ENCODE results near the gene FOXO1.
A peak's percentile ranks its signal among the peaks of the same experiment; 100 is the strongest.

The FOXO1 gene

GRCh38 chr13:40539576-40540327 is 126.7 kb downstream of the FOXO1 start:
- DNase-seq: peak; percentile 58

- no peak for DNase-seq
Measured at GRCh38 chr13:40537146-40537895, 129.1 kb downstream of the FOXO1 start.

DNA sequence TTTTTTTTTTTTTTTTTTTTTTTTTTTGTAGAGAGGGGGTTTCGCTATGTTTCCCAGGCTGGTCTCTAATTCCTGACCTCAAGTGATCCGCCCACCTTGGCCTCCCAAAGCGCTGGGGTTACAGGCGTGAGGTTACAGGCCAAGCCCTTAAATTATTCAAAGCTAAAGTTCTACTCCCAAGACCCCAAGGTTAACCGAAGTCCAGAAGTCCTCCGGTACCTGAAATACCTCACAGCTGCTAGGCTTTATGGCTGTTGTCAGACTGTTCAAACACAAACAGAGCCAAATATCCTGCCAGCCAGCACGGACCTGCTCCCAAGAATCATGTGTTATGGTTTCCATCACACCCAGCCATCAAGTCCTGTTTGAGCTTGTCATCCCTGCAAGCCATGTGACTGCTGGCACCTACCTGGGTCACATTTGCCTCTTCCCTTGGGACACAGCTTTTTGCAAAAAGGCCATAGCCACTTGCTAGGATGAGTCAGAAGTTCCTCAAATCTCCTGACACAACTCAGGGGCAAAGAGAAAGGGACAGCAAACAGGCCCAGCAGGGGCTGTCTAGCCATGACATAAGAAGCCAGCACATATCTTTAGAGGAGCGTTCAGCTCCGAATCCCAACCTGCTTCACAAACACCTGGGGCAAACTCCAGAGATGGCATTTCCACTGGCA is 129.9 kb downstream of the FOXO1 start:
- DNase-seq: peak; percentile 34

- no peak for DNase-seq
Measured at GRCh38 chr13:40535345-40535836, 131.1 kb downstream of the FOXO1 start.

GRCh38 chr13:40534456-40534855 is 132.0 kb downstream of the FOXO1 start:
- DNase-seq: no peak

DNA sequence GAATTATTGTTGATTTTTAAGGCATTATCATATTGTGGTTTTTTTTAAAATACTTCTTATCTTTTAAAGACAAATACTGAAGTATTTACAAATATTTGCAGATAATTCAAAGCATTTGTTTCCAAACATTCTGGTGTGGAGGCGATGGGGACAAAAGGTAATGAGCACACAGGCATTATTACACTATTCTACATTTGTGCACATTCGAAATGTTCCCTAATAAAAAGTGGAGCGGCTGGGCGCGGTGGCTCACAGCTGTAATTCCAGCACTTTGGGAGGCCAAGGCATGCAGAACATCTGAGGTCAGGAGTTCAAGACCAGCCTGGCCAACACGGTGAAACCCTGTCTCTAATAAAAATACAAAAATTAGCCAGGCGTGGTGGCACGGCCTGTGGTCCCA is 133.4 kb downstream of the FOXO1 start:
- no peak for DNase-seq

- DNase-seq: no peak
Measured at GRCh38 chr13:40530961-40531360, 135.5 kb downstream of the FOXO1 start.

DNA sequence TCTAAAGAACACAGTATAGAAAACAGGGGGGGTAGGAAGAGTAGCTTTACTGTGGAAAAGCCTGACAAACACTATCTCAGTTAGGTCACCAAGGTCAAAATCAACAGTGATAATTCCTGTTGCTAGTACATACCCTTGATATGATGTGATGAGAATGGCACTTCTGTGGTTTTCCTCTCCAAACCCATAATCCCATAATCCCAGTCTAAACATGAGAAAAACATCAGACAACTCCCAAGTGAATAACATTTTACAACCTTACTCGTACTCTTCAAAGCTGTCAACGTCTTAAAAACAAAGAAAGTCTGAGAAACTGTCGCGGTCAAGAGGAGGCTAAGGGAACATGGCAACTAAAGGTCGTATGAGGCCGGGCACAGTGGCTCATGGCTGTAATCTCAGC is 137.6 kb downstream of the FOXO1 start:
- no peak for DNase-seq

DNA sequence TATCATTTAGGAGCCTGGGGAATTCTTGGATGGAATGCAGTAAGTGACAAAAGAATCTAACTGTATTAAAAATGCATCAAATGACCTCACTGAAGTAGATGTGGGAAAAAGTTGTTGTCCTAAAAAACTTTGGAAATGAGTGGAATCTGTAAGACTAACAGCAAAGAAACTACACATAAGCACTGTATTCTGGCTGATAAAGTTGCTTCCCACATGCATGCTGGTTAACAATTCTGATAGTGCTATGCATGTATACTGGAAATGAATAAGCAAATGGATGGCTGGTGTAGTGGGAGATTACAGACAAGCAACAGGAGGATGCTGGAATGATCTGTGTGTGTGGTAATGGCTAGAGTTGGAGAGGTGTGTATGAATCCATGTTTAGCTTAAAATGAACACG is 138.5 kb downstream of the FOXO1 start:
- DNase-seq: no peak

DNA sequence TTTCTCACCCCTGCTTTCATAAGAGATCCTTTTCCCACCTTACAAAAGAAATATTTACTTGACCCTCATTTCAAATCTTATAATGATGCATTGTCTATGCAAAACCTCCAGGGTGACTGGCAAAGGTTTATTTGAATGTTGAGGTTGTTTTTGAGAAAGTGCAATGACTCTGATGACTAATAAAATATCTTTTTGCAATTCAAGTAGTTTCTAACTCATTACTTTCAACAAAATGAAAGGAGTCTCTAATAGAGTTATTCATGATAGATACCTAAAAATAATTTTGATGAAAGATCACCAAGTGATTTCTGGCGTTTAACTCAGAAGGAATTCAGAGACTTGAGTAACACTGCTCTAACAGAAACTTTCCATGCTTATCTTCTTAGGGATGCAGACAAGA is 144.2 kb downstream of the FOXO1 start:
- DNase-seq: no peak

DNA sequence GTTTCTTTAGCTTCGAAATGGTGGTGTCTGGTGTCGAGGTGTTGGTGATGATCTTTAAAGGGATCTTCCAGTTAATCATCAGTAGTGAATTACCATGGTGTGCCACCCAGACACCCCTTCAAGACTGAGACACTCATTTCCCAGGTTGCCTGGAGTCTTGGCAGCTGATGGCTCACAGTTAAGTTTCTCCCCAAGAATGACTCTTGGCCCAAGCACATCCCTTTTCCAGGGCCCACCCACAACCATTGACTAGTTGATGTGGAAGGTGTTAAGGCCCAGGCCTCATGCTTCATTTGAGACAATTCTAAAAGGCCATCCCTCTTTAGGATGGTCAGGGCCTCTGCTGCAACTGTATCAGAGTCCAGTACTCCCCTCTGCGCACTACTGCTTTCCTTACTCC is 145.5 kb downstream of the FOXO1 start:
- no peak for DNase-seq

DNA sequence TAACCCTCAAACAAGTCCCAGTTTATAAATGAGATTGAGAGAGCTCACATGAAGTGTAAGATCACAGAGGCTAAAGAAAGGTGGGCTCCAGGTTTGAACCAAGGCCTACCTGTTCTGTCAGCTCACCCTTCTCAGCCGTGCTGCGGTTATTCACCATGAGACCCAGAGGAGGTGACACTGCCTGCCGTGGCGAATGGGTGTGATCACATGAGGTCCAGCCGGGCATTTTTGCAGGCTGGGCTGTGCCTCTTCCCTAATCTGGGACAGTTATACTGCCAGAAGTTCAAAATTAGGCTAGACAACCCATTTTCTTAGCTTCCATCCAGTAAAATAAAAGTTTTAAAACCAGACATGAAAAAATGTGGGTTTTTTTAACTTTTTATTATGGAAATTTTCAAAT is 146.8 kb downstream of the FOXO1 start:
- no peak for DNase-seq

DNA sequence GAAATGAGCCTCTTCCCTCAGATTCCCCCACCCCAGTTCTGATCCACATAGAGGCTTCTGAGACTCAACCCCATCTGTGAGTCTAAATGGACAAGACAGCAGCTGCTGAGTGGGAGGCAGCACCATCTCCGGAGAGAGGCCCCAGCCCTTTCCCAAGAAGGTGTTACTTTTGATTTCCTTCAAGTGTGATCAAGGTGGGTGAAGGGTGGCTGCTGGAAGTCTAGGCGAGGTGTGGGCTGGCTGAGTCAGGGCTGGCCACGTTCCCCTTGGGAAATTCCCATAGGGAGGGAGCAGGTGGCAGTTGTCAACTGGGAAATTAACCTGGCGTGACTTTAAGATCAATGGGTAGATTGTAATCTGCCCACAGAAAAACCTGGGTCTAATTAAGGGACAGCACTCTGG is 148.0 kb downstream of the FOXO1 start:
- DNase-seq: no peak

DNA sequence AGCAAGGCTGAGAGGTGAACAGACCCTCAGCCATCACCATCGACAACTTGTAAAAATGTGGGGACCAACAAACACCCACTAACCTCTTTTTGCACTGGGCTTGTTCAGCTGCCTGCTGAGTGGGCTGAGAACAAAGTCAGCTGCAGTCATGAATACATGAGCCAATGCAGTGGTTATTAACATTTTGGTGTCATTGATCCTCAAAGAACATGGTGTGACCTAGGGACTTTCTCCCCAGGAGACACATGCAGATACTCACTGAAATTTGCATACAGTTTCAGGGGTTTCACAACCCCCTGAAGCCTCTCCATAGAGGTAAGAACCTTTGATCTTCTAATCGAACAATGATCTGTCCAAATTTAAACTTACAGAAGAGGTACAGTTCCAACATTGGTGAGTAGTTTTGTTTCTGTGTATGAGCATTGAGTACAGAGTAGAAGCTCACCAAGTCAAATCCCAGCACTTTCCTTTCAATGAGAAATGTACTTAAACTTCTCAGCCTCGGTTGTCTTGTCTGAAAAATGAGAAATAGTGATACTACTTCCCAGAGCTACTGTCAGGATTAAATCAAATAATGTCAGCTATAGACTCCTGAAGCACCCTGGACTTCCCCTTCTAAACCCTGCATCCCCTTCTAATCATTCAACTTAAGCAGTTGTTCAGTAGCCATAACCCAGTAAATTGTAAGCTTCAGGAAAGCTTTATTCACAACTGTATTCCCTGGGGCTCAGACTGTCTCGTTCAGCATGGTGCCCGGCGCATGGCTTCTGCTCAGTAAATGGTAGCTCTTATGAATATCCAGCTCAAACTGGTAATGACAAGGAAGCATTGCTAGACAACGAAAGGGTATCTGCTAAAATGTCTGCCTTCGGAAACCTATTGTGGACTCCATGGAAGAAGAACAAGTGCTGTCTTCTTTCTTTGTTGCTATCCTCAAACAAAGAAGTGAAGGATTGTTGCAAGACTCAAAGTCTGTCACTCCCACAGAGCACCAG is 148.7 kb downstream of the FOXO1 start:
- no peak for DNase-seq

DNA sequence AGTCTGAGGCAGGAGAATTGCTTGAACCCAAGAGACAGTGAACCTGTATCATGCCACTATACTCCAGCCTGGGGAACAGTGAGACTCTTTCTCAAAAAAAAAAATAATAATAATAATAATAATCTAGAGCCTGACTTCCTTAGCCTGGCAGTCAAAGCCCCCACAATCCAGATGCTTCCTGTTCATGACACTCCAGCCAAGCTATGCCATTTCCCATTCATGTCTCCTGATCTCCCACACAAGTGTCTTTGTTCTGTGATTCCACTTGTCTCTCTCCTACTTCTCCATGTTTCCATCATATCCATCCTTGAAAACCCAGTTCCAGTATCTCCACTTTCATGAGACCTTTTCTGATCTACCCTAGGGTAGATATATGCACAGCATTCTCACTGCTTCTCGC is 150.7 kb downstream of the FOXO1 start:
- no peak for DNase-seq

GRCh38 chr13:40514802-40515201 is 151.6 kb downstream of the FOXO1 start:
- peak; percentile 13 for DNase-seq

- DNase-seq: no peak
Measured at GRCh38 chr13:40509876-40510275, 156.6 kb downstream of the FOXO1 start.

DNA sequence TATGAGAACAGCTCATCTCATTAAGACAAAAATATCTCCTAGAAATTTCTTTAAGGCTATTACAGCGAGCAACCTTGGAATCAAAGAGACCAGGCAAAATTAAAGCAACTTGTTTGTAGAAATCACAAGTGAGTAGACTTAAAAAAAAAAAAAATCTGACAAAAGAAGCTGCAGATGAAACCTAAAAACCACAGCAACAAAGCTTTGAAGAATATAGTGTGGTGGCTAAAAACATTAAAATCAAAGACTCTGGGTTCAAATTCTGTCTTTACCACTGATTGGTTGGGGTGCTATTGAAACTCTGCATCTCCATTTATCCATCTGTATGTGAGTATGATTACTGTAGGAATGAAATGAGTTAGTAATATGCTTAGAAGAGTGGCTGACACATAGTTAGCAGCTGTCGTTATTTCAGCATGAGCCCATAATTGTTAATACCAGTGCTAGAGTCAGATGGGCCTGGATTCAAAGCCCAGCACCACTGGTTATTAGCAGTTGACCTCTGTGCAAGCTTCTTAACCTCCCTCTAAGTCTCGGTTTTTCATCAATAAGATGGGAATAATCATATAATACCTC is 157.6 kb downstream of the FOXO1 start:
- DNase-seq: no peak

DNA sequence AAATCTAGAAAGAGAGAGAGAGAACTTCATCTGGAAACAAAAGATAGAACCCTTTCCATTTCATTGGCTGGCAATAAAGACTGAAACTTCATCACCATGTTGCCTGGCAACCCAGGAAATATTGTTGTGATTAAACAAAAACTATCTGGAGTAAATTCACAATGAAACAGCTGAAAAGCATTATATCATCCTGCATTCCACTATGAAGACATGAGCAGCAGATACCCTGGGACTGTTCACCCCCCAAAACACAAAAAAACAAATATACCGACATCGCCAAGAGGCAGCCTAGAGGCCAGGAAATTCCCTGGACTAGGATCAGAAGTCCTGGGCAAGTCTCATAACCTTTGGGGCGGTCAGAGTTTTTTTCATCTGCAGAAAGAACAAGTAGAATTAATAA is 158.3 kb downstream of the FOXO1 start:
- no peak for DNase-seq

DNA sequence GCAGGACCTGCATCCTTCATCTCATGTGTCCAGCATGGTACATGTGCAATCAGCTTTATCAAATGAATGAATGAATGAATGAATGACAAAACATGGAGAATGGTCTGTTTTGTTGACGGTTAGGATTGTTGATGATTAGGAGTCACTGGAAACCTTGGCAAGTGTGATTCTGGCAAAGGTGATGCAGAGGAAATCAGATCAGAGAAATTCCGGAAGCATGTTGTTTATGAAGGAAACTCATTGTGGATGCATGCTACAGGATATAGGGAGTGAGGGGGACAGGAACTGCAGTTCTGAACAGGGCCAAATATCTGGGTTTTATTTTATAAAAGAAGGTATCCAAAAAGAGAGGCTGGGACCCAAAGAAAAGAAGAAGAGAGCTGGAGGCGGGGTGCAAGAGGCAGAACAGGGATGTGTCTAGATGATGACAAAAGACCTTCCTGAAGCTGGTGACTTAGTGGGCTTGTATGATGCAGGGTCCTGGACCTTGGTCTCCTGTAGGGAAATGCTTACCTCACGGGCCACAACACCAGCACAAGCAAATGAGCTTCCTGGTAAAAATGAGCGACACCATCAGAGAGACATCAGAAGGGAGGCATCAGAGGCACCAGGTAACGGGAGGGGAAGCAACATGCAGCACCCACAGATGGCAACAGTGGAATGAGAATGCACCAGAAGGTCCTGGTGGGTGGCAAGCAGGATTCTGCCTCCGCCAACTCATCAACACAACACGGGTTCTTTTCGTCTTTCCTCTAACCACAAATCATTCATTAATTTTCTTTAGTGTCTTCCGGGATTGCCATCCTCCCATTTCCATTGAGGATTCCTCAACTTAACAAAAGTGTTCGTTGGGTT is 159.6 kb downstream of the FOXO1 start:
- no peak for DNase-seq

All from suppressor macrophage treated with lipopolysaccharide for 4 hours (primary cell).